Suprapubic skin (tissue), 4 donors: ENCODE data around the gene EXOC1. TPM values are rescaled to one million over a fixed set of nuclear protein-coding genes. Genes with fewer than 3 reads are reported as not detected.

Experiments
- DNase-seq, 2 donors: peaks; one replicate each; pipeline ENCODE4 v3.0.0-alpha.2; 2019; ENCODE audit warnings: low spot score in 2 of 2
- H3K27ac ChIP-seq: fragments of 200-600 bp; sonication (generic); one replicate; pipeline ENCODE4 v1.5.1; 2019
- H3K27me3 ChIP-seq: fragments of 200-600 bp; sonication (generic); one replicate; pipeline ENCODE4 v1.5.1; 2019
- H3K36me3 ChIP-seq: fragments of 200-600 bp; sonication (generic); one replicate; pipeline ENCODE4 v1.5.1; 2019
- H3K4me1 ChIP-seq: fragments of 200-600 bp; sonication (generic); one replicate; pipeline ENCODE4 v1.5.1; 2019
- H3K4me3 ChIP-seq: fragments of 200-600 bp; sonication (generic); one replicate; pipeline ENCODE4 v1.5.1; 2019; ENCODE audit warnings: mild to moderate bottlenecking
- H3K9me3 ChIP-seq: fragments of 200-600 bp; sonication (generic); one replicate; pipeline ENCODE4 v1.5.1; 2019
- CTCF ChIP-seq, 2 donors: fragments of 200-600 bp in 1 of 2; fragments of 450-650 bp in 1 of 2; sonication (generic) in 1 of 2; IDR thresholded peaks; one replicate each; pipeline ENCODE4 v1.5.1; 2016 to 2019; ENCODE audit warnings: antibody characterized with exemption in 2 of 2, mild to moderate bottlenecking in 1 of 2, moderate library complexity in 1 of 2
- EP300 ChIP-seq: sonication (generic); formaldehyde crosslinking; IDR thresholded peaks from one replicate; pipeline ENCODE4 v1.6.1; 2017; ENCODE audit warnings: antibody characterized with exemption
- POLR2A ChIP-seq, 2 donors: fragments of 450-650 bp; IDR thresholded peaks; one replicate each; pipeline ENCODE4 v1.6.1; 2017; ENCODE audit warnings: antibody characterized with exemption in 2 of 2, mild to moderate bottlenecking in 2 of 2, moderate library complexity in 2 of 2
- POLR2AphosphoS5 ChIP-seq, 3 donors: sonication (generic); formaldehyde crosslinking; IDR thresholded peaks; one replicate each; pipeline ENCODE4 v1.6.1; 2017; ENCODE audit warnings: antibody characterized with exemption in 3 of 3
- WGBS: methylation state at CpG from one replicate; pipeline ENCODE4 v1.1.5; 2018; 5-methylcytosine and 5-hydroxymethylcytosine counted together
- total RNA-seq, 4 donors: library from RNA; depleted of rRNA; stranded (reverse); fragments of >200 nt; gene quantifications; one replicate each; pipeline ENCODE4 v1.1.0, GENCODE V29; 2016

The EXOC1 gene
- total RNA-seq, 4 donors from 2014 or later = 27.1 to 60.1 (median 32.9) TPM

- Histone ChIP-seq H3K4me1 (peaks cover 32% of the 10 kb centered on the region), H3K9me3 (no peaks in the 10 kb centered on the region), H3K27ac (peak overlapping the region; percentile 93), H3K4me3 (peak overlapping the region; percentile 94), H3K36me3 (no peaks in the 10 kb centered on the region), H3K27me3 (no peaks in the 10 kb centered on the region)
- no peak for DNase-seq
- TF ChIP-seq CTCF (IDR thresholded peaks at IDR 0.05) (no peak), EP300 (no peak), POLR2AphosphoS5 (IDR thresholded peaks at IDR 0.05) (no peak), POLR2A (IDR thresholded peaks at IDR 0.05) (no peak)
- 22% methylated on average over 7 of the region's 7 CpGs for WGBS
These were observed 681 bp downstream of the EXOC1 start for GRCh38 chr4:55854129-55854528.

DNA sequence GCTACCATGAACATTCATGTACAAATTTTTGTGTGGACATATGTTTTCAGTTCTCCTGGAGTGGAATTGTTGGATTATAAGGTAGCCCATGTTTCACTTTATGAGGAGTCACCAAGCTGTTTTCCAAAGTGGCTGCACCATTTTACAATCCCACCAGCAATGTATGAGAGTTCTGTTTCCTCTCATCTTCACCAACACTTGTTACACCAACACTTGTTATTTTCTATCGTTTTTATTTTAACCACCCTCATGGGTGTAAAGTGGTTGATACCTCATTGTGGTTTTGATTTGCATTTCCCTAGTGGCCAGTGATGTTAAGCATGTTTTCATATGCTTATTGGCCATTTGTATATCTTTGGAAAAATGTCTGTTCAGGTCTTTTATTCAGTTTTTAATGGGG lies 4.1 kb downstream of the EXOC1 start:
- 95% methylated on average over 1 of the region's 1 CpG for WGBS
- Histone ChIP-seq H3K27me3 (no peaks in the 10 kb centered on the region), H3K9me3 (no peaks in the 10 kb centered on the region), H3K4me3 (no peak overlapping the region), H3K36me3 (peaks cover 17% of the 10 kb centered on the region), H3K27ac (no peak overlapping the region), H3K4me1 (peaks cover 23% of the 10 kb centered on the region)
- no peak for TF ChIP-seq CTCF (IDR thresholded peaks at IDR 0.05)
- TF ChIP-seq POLR2A (IDR thresholded peaks at IDR 0.05) = no peak
- TF ChIP-seq EP300 = no peak
- no peak for TF ChIP-seq POLR2AphosphoS5 (IDR thresholded peaks at IDR 0.05)
- no peak for DNase-seq

DNA sequence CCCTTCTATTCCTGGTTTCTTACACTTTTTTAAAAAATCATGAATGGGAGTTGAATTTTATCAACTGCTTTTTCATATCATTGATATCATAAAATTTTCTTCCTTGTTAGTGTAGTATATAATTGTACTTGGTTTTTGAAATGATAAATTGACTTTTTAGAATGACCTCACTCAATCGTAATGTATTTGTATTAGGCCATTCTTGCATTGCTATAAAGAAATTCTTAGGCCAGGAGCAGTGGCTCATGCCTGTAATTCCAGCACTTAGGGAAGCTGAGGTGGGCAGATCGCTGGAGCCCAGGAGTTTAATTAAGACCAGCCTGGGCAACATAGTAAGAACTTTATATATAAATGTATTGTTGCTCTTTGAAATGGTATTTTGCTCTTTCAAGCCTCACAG lies 6.3 kb downstream of the EXOC1 start:
- no peaks in the 10 kb centered on the region for H3K27me3 ChIP-seq
- no peak for DNase-seq
- 98% methylated on average over 2 of the region's 2 CpGs for WGBS
- H3K27ac ChIP-seq = no peak overlapping the region
- no peaks in the 10 kb centered on the region for H3K9me3 ChIP-seq
- H3K4me3 ChIP-seq = no peak overlapping the region
- TF ChIP-seq EP300 = no peak
- TF ChIP-seq POLR2AphosphoS5 (IDR thresholded peaks at IDR 0.05) = no peak
- no peak for TF ChIP-seq CTCF (IDR thresholded peaks at IDR 0.05)
- no peak for TF ChIP-seq POLR2A (IDR thresholded peaks at IDR 0.05)
- H3K36me3 ChIP-seq = peaks cover 30% of the 10 kb centered on the region
- H3K4me1 ChIP-seq = peaks cover 10% of the 10 kb centered on the region

DNA sequence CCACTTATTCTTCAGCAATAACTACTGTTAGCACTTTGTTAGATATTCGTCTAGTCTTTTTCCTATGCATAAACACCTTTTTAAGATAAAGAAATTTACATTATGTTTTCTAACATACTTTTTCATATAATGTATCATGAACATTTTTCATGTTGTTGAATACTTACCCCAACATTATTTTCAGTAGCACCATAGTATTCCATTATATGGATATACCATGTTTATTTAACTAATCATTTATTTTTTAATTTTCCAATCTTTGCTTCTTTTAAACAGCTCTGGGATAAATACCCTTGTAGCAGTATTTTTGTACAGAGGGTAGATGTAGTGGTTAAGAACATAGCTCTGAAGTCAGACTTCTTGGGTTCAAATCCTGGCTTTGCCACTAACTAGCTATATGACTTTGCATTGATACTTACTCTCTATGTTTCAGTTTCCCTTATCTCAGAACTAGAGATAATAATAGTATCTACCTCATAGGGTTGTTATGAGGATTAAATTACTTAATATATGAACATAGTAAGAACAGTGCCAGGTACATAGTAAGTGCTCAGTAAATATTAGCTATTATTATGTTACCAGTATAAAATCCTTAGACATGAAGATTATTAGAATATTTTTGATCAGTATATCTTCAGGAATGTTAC lies 11.3 kb downstream of the EXOC1 start:
- no peak for DNase-seq
- Histone ChIP-seq H3K27ac (peak overlapping the region; percentile 81), H3K4me1 (peaks cover 23% of the 10 kb centered on the region), H3K36me3 (peaks cover 45% of the 10 kb centered on the region), H3K4me3 (no peak overlapping the region), H3K9me3 (no peaks in the 10 kb centered on the region), H3K27me3 (no peaks in the 10 kb centered on the region)
- 98% methylated on average over 1 of the region's 1 CpG for WGBS
- TF ChIP-seq EP300 = no peak
- TF ChIP-seq POLR2AphosphoS5 (IDR thresholded peaks at IDR 0.05) = no peak

DNA sequence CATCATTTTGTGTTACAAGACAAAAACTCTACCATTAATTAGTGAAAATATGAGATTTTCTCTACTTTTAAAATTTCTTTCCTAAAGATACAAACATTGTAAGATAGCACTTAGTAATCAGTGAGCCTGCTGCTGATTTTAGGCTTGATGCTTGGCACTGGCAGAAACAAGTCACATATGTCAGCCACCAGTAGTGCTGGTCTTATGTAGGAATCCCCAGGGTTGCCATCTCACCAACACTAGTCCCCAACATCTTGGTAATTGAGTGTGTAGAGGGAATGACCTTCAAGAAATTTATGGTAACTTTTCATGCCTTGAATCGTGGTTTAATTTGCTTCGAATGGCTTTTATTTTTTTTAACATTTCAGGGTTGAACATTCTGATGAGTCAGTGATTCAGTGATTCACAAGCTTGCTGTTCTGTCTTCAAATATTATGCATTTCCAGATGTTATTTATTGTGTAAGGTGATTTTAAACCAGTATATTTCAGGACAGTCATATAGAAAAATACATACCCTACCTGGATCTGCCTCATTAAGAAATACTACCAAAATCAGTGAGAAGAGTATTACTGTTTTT lies 11.9 kb downstream of the EXOC1 start:
- WGBS = 33% methylated on average over 2 of the region's 2 CpGs
- H3K4me1 ChIP-seq = peaks cover 23% of the 10 kb centered on the region
- no peaks in the 10 kb centered on the region for H3K9me3 ChIP-seq
- H3K4me3 ChIP-seq = no peak overlapping the region
- DNase-seq = no peak
- TF ChIP-seq EP300 (no peak), POLR2AphosphoS5 (IDR thresholded peaks at IDR 0.05) (no peak), CTCF (IDR thresholded peaks at IDR 0.05) (no peak), POLR2A (IDR thresholded peaks at IDR 0.05) (no peak)
- H3K36me3 ChIP-seq = peaks cover 48% of the 10 kb centered on the region
- no peaks in the 10 kb centered on the region for H3K27me3 ChIP-seq
- H3K27ac ChIP-seq = peak overlapping the region; percentile 81
